Astrocyte of the hippocampus (primary cell): Measurements from ENCODE around the gene GIMD1.
A peak's percentile ranks its signal among the peaks of the same experiment; 100 is the strongest.

Source experiments
- DNase-seq: peaks from one replicate; pipeline ENCODE4 v3.0.0; 2011; ENCODE audit warnings: low read depth, low spot score

The GIMD1 gene

DNA sequence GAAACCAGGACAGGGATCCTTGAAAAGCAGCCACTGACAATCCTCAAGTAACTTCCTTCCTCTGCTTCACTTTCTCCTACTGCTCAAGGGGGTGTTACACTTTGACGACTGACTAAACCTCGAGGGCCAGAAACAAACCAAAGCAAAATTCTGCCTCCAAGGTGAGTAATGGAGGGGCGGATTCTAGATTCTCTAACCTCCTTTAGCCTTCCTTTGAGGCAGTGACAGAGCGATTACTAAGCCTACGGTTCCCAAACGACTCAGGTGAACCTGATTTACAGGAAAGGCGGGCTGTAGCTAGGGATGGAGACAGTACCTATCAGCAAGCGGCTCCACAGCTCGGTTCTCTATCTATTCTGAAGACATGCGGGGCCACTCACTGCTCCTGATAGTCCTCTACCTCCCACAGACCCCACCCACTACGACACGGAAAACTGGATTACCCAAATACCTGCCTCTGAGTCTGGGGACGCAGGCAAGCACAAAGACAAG is 53.1 kb downstream of the GIMD1 start:
- peak; percentile 44 for DNase-seq

- no peak for DNase-seq
These were observed 53.6 kb downstream of the GIMD1 start for GRCh38 chr4:106314960-106315359.

DNA sequence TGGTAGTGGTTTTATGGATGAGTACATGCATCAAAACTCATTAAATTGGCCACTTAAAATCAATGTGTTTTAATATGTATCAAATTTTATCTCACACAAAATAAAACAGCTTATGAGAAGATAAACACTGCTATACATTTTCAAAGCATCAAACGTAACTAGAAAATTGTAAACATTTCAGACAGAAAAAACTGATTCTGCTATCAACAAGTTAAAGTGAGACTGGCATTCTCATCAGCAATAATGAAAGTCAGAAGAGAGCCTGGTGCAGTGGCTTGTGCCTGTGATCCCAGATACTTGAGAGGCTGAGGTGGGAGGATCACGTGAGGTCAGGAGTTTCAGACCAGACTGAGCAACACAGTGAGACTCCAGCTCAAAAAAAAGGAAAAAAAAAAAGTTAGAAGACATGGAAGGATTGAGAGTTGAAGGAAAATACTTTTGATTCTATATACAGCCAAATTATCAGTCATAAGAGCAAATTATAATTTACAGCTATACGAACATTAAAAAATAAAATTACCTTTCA is 55.5 kb downstream of the GIMD1 start:
- DNase-seq, result no peak

- peak; percentile 11 for DNase-seq
These were observed 56.2 kb downstream of the GIMD1 start for GRCh38 chr4:106312377-106312776.
